AG08395 (cell line): ENCODE results near the gene QKI.
A peak's percentile ranks its signal among the peaks of the same experiment; 100 is the strongest.
"Not testable (repeated sequence)": the region's sequence is repeated elsewhere in the genome, so short reads cannot be mapped to it uniquely, and the experiment has no call there.

Experiments used
- DNase-seq: peaks from one replicate; pipeline ENCODE4 v3.0.0; 2012; ENCODE audit warnings: mixed read lengths, low spot score

QKI gene

DNA sequence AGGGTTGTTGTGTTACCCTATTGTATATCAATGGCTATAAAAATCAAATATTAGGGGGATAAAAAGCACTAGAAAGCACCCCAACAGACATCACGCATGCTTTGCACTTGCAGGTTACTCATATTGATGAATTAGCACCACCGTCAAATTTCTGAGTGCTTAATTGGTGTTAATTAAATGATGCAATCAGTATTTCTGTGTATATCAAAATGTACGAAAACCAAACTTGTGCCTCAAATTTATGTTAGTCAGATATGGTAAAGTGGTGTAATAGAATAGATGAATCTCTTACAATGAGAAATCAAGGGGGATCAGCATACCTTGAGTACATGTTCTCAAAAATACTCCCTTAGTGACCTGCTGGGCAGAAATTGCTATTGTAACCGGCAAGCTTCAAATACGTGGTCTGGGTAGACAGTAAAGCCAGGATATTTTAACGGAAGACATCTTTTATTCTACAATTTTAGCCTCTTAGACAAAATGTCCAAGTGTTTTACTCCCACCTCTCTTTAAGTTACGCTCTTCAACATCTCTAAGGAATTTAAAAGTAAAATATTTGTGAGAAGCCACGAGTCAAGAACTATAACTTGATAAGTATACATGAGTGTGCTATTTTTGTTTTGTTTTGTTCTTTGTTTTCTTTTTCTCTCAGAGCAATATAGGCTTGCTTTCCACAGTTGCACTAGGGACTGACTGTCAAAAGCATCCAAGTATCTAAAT lies 166.0 kb downstream of the QKI start:
- no peak for DNase-seq

- no peak for DNase-seq
Measured at GRCh38 chr6:163583558-163583957, 169.0 kb downstream of the QKI start.

GRCh38 chr6:163585932-163586437 lies 171.5 kb downstream of the QKI start:
- peak; percentile 80 for DNase-seq

- DNase-seq: no peak
Measured at GRCh38 chr6:163586888-163587287, 172.4 kb downstream of the QKI start.

DNA sequence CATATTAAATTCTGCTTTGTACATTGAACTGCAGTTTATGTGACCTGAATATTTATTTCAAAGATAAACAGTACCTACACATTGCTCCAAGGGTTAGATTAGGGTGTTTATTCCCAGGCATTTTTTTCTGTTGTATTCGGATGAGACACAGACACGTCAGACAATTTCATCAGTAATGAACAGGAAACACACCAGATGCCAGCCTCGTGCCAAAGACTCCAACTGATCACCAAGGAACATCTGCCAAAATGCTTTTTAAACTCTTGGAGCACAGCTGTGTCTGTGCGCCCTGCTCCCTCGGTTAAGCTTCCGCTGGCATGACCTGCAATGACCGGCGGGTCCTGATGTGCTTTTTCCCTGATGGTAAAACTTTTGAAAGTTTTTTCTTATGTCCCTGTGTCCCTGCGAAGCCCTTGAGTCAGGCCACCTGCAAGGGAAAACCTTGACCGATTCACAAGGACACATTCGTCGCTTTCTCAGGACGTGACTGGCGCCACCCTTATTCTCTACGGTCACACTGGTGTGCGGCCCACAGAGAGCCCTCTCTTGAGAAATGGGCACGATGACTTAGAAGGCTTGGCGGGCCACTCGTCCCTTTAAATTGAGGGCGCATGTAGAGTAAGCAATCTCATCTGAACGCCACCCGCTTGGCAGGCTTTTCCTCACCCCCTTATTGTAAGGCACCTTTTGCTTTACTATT lies 173.9 kb downstream of the QKI start:
- peak; percentile 38 for DNase-seq

DNA sequence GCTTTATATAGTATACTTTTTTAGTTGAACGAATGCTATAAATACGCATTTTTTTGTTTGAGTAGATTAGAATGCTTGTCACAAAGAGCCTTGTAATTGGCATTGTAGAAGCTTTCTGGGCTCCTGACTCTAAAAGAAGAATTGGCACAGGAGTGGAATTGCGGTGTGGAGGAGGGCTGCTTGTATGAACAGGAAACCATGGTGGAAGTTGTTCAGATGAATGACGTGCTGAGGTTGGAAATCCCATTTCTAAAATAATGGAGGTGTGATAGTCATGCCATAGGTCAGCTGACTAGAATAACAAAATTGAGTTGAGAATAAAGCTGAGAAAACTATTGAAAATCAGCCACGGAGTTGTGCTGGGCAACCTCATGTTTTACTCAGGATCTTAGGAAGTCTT lies 174.9 kb downstream of the QKI start:
- DNase-seq: no peak

GRCh38 chr6:163590132-163590531 lies 175.6 kb downstream of the QKI start:
- DNase-seq: not testable (repeated sequence)

GRCh38 chr6:163592872-163593271 lies 178.4 kb downstream of the QKI start:
- DNase-seq: no peak

- DNase-seq: no peak
Measured at GRCh38 chr6:163596174-163596573, 181.7 kb downstream of the QKI start.

- no peak for DNase-seq
Measured at GRCh38 chr6:163599136-163599535, 184.6 kb downstream of the QKI start.

DNA sequence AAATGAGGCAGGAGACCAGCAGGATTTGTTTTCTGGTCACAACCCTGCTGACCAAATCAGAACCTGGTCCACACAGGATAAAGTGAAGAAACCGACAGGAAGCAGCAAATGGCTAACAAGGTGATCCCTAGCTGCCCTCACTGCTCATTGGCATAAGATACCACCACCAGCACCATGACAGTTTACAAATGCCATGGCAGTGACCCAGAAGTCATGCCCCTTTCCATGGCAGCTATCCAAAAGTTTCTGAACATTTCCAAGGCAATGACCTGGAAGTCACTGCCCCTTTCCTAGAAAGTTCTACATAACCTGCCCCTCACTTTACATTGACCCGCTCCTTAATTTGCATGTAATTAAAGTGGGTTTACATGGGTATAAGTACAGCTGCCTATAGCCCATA lies 185.2 kb downstream of the QKI start:
- DNase-seq: no peak

DNA sequence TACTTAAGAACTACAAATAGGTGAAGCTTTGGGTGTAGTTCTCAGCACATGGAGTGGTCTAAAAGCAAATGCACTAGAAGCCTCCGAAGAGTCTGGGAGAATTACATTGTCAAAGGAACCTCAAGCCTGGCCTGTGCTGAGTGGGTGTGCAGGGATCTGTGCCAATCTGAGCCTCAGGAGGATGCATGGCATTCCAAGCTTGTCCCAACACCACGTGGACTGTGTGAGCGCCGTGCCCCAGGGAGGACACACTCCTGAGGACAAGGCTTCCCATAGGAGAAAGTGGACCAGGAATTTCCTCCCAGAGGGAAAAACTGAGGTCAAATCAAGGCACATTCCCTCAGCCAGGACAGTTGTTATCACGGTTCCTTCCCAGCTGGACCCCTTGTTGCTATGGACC lies 185.8 kb downstream of the QKI start:
- no peak for DNase-seq

DNA sequence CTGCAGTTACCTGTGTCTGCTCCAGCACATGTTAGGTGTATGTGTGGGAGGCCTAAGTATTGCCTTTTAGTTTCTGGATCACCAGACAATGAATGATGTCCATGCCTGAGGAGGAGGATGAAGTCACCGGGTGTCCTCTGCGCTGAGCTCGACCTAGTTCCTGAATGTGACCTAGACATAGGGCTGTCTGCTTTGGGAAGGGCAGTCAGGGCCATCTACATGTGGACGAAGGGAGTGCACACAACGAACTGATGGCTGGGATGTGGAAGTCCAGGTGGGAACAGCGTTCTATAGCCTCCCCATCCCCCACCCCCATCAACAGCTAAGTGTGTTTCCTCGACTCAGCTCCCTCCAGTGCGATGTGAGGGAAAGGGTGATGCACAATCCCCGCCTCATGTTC lies 186.3 kb downstream of the QKI start:
- no peak for DNase-seq

DNA sequence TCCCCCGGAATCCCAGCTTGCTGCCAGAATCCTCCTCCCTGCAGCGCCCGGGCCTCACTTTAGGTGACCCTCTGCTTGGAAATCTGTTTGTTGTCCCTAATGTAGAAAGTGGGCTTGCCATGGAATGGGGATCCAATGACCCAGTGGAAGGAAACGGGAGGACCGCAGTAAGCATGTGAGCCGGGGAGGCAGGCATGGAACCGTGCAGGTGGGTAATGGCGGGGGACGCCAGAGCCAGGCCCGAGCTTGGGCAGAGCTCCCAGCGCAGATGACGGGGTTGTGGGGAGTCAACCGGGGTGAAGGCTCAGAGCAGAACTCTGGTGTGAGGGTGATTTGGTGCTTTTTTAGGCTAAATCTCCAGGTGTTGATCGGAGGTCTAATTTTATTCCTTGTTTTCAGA lies 188.3 kb downstream of the QKI start:
- no peak for DNase-seq

GRCh38 chr6:163603395-163603794 lies 188.9 kb downstream of the QKI start:
- DNase-seq: no peak

- no peak for DNase-seq
Measured at GRCh38 chr6:163605385-163606097, 191.0 kb downstream of the QKI start.

DNA sequence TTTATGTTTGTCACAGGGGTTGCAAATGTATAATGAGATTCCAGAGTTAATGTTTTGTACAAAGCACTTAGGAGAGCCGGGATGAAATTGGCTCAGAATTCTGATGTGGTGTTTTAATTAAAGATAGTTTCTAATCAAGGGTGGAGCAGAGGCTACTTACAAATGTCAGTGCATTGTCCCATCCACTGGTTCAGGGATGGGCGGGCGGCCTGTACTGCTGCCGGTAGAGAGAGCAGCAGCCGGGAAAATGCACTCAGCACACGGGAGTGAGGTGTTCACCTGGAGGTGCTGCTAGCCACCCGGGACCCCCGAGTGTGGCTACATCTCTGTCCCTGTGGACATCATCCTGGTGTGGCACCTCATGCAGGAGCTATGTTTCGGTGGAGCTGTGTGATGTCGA lies 193.3 kb downstream of the QKI start:
- no peak for DNase-seq

GRCh38 chr6:163608204-163608644 lies 193.7 kb downstream of the QKI start:
- DNase-seq: no peak

GRCh38 chr6:163612200-163612599 lies 197.7 kb downstream of the QKI start:
- DNase-seq: no peak

DNA sequence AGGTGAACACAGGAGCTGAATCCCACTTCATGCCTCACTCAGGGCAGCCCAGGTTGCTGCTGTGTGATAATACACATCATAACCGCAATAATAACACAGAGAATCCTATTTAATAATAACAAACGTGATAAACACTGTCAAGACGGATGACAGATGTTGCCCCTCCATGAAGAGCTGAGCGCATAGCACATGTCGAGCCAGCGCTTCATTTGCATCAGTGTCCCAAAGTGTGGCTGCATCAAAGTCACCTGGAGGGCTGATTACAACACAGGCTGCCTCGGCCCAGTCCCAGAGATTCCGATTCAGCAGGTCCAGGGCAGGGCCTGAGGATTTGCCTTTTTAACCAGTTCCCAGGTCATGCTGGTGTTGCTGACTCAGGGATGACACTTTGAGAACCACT lies 198.5 kb downstream of the QKI start:
- no peak for DNase-seq

DNA sequence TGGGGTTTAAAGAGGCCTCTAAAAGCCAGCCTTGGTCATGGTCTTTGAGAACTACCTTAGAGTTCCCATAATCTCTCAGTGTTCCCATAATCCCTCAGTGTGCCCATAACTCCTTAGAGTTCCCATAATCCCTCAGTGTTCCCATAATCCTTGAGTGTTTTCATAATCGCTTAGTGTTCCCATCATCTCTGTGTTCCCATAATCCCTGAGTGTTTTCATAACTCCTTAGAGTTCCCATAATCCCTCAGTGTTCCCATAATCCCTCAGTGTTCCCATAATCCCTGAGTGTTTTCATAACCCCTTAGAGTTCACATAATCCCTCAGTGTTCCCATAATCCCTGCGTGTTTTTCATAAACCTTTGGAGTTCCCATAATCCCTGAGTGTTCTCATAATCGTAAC lies 199.2 kb downstream of the QKI start:
- no peak for DNase-seq

DNA sequence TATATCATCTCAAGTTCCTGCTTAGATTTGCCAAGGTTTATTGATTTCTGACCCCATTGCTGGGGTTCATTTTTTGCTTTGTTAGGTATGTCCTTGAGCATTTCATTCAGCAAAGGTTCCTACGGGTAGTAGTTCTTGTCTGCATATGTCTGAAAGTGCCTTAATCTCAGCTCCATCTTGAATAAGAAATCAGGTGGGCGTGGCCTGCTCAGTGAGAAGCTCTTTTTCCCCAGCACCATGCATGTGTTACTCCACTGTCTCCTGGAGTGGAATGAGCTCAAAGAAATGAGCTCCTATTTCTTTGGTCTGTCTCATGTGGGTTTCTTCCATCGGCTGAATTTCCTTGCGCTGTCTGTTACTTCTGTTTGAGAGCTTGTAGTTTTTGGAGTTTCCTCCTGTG lies 201.9 kb downstream of the QKI start:
- no peak for DNase-seq

GRCh38 chr6:163617549-163617948 lies 203.0 kb downstream of the QKI start:
- no peak for DNase-seq
